HG03575 (cell line): Measurements from ENCODE around the gene GKN1.

Experiments used
- ATAC-seq: cut with Tn5 transposase; IDR thresholded peaks from one replicate; pipeline ENCODE4 v1.9.1; 2021; ENCODE audit not compliant: unreplicated experiment, insufficient number of reproducible peaks, low FRiP score; ENCODE audit errors: extremely low read depth

The GKN1 gene

DNA sequence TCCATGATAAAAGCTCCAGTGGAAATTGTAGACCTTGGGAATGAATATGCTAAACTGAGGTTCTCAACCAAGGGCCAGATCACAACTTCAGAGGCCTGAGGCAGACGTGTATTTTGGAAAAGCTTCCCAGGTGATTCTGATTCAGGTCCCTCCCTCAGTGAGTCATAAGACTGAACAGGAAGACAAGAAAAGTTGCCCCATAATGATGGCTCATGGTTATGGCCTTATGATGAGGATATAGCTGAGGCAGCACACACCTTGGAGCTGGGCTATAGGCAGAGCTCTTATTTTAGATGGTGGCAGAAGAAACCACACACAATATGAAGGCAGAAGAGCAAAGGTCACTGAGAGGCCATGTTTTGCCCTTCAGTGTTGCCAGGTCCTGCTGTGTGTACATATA is 48.1 kb downstream of the GKN1 start:
- ATAC-seq = no peak

DNA sequence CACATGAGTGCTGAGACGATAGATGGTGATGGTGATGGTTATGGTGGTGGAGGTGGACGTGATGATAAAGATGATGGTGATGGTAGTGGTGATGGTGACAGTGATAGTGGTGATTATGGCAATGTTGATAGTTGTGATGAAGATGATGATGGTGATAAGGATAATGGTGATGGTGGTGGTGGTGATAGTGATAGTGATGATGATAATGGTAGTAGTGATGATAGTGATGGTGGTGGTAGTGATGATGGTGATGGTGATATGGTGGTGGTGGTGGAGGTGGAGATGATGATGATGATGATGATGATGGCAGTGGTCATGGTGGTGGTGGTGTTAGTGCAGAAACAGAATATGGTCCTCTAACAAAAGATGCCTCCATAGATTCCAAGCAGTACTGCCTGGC is 48.8 kb downstream of the GKN1 start:
- ATAC-seq = no peak

DNA sequence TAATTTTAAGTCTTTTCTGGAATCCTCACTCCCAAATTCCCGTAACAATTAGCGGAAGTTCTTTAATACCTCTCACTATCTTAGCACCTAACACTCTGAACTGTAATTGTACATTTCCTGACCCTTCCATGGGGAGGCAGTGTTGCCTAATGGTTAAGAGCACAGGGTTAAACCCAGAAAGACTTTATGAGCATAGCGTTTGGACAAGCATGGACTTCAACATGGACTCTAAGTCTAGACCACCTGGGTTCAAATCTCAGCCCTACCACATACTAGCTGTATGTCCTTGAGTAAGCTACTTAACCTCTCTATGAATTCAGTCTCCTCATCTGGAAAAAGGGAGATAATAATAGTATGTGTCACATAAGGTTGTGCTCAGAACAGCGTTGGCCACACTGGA is 51.6 kb downstream of the GKN1 start:
- no peak for ATAC-seq

DNA sequence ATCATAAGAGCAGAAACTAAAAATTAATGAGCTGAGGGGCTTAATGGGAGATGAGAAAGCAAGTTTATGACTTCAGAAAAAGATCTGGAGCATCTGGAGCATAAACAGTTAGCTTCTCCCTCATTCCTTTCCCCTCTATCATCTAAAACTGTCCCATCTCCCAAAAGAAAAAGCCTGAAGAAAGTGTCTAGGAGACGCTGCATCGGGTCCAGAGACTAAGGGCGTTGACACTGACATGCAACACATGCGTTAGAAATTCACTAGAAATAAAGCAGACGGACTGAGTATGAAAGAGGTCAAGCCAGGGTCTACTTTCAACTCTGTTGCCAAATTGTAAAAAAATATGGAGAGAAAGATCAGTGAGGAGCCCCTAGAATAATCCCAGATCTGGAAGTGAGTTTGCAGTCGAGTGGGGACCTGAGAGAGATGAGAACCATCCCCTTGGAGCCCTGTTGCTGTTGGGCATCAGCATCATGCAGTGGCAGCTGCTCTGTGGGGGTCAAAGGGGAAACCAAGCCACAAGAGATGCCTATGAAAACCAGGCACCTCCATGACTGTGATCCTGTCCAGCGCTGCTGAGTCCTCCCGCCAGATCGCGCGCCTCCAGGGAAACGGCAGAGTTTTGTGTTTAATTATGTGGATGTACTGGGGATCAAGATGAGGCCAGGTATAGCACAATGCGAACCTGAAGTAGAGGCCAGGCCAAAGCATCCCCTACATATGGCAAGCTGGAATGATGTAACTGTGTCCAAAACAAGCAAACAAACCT is 52.4 kb downstream of the GKN1 start:
- no peak for ATAC-seq
